IMR-90 (cell line): ENCODE measurements around the gene BSPRY. TPM values are rescaled to one million over a fixed set of nuclear protein-coding genes. Genes with fewer than 3 reads are reported as not detected.
A peak's percentile ranks its signal among the peaks of the same experiment; 100 is the strongest.

Source experiments
- ATAC-seq: fragments of 200-7000 bp; cut with Tn5 transposase; 2 replicates; pipeline ENCODE4 v1.9.1; 2020; ENCODE audit warnings: low read depth, mild to moderate bottlenecking, moderate library complexity
- BruUV-seq: library from RNA; stranded (reverse); fragments of 400-500 nt; replicated peaks from 2 replicates; lab custom pipeline; 2021; lab: Mats Ljungman, UMichigan
- CTCF ChIA-PET: fragments of 300-600 bp; formaldehyde crosslinking; extraction: SDS; loops from one replicate; lab custom pipeline; 2021; ENCODE audit warnings: antibody characterized with exemption; lab: Yijun Ruan, JAX
- POLR2A ChIA-PET: fragments of 300-600 bp; sonication (Branson Sonifier 250); formaldehyde crosslinking; loops from one replicate; lab custom pipeline; 2022; ENCODE audit warnings: antibody characterized with exemption; ENCODE audit not compliant: unreplicated experiment; lab: Charles Lee
- DNase-seq: peaks from one replicate; pipeline ENCODE4 v3.0.0; 2013
- H2AFZ ChIP-seq: replicated peaks from 2 replicates; pipeline ENCODE3; 2013; ENCODE audit warnings: low read length, mild to moderate bottlenecking; ENCODE audit not compliant: poor library complexity
- H2AK5ac ChIP-seq: 2 replicates; pipeline ENCODE4 v1.6.1; 2013; ENCODE audit warnings: low read depth, low read length, inconsistent platforms
- H2AK9ac ChIP-seq: replicated peaks from 2 replicates; pipeline ENCODE3; 2013; ENCODE audit warnings: mild to moderate bottlenecking, low read depth, low read length, moderate library complexity; ENCODE audit not compliant: poor library complexity
- H2BK120ac ChIP-seq: 2 replicates; pipeline ENCODE4 v1.6.1; 2013; ENCODE audit warnings: low read depth, low read length, inconsistent platforms
- H2BK15ac ChIP-seq: 3 replicates; pipeline ENCODE4 v1.6.1; 2013; ENCODE audit warnings: low read depth, low read length, inconsistent platforms
- H2BK20ac ChIP-seq: 2 replicates; pipeline ENCODE4 v1.6.1; 2013; ENCODE audit warnings: low read depth, mild to moderate bottlenecking, inconsistent platforms, low read length, moderate library complexity
- H2BK5ac ChIP-seq: 2 replicates; pipeline ENCODE4 v1.6.1; 2013; ENCODE audit warnings: mild to moderate bottlenecking, low read depth, low read length, inconsistent platforms; ENCODE audit not compliant: poor library complexity, severe bottlenecking
- H3K14ac ChIP-seq: replicated peaks from 2 replicates; pipeline ENCODE4 v1.6.1; 2013; ENCODE audit warnings: low read depth, low read length, inconsistent platforms
- H3K18ac ChIP-seq: 2 replicates; pipeline ENCODE4 v1.6.1; 2013; ENCODE audit warnings: low read depth, low read length, control low read depth
- H3K23ac ChIP-seq: 2 replicates; pipeline ENCODE4 v1.6.1; 2013; ENCODE audit warnings: low read depth, low read length, inconsistent platforms
- H3K27ac ChIP-seq: 2 replicates; pipeline ENCODE4 v1.5.1; 2013; ENCODE audit warnings: mild to moderate bottlenecking, control low read depth, low read length; ENCODE audit not compliant: insufficient read depth
- H3K27me3 ChIP-seq: 2 replicates; pipeline ENCODE4 v1.6.1; 2013; ENCODE audit warnings: low read length; ENCODE audit not compliant: control insufficient read depth, insufficient read depth
- H3K36me3 ChIP-seq: 2 replicates; pipeline ENCODE4 v1.6.1; 2013; ENCODE audit warnings: low read length, mixed read lengths; ENCODE audit not compliant: control insufficient read depth, insufficient read depth
- H3K4ac ChIP-seq: 2 replicates; pipeline ENCODE4 v1.6.1; 2013; ENCODE audit warnings: low read depth, low read length, inconsistent platforms
- H3K4me1 ChIP-seq: 2 replicates; pipeline ENCODE4 v1.6.1; 2013; ENCODE audit warnings: low read length, mixed read lengths; ENCODE audit not compliant: control insufficient read depth, insufficient read depth
- H3K4me2 ChIP-seq: 2 replicates; pipeline ENCODE4 v1.6.1; 2013; ENCODE audit warnings: low read depth, mild to moderate bottlenecking, control low read depth, low read length, moderate library complexity
- H3K4me3 ChIP-seq: 2 replicates; pipeline ENCODE4 v1.5.1; 2013; ENCODE audit warnings: low read depth, mild to moderate bottlenecking, control low read depth, low read length, moderate library complexity; ENCODE audit not compliant: insufficient read depth
- H3K56ac ChIP-seq: 2 replicates; pipeline ENCODE4 v1.6.1; 2013; ENCODE audit warnings: low read length, inconsistent platforms; ENCODE audit not compliant: insufficient read depth; ENCODE audit errors: extremely low read depth
- H3K79me1 ChIP-seq, 2 experiments: 2 replicates each; pipeline ENCODE4 v1.6.1; 2013; ENCODE audit warnings: low read length in 2 of 2, inconsistent platforms in 1 of 2, low read depth in 1 of 2
- H3K9ac ChIP-seq: 2 replicates; pipeline ENCODE4 v1.6.1; 2013; ENCODE audit warnings: low read depth, low read length, control low read depth
- H3K9me1 ChIP-seq: 2 replicates; pipeline ENCODE4 v1.6.1; 2013; ENCODE audit warnings: low read length, inconsistent platforms; ENCODE audit not compliant: insufficient read depth
- H3K9me3 ChIP-seq: 2 replicates; pipeline ENCODE4 v1.6.1; 2013; ENCODE audit warnings: low read length; ENCODE audit not compliant: control insufficient read depth, insufficient read depth
- H4K20me1 ChIP-seq: 2 replicates; pipeline ENCODE4 v1.6.1; 2013; ENCODE audit warnings: low read length, inconsistent platforms; ENCODE audit not compliant: insufficient read depth
- H4K5ac ChIP-seq: 2 replicates; pipeline ENCODE4 v1.6.1; 2013; ENCODE audit warnings: mild to moderate bottlenecking, low read depth, low read length, control low read depth
- H4K8ac ChIP-seq, 2 experiments: 2 replicates each; pipeline ENCODE4 v1.6.1; 2013; ENCODE audit warnings: low read depth in 2 of 2, low read length in 2 of 2, control low read depth in 1 of 2, inconsistent platforms in 1 of 2
- H4K91ac ChIP-seq: 2 replicates; pipeline ENCODE4 v1.6.1; 2013; ENCODE audit warnings: low read depth, low read length, inconsistent platforms; ENCODE audit not compliant: insufficient read depth
- BHLHE40 ChIP-seq: fragments of 150-350 bp; IDR thresholded peaks from 2 replicates; pipeline ENCODE4 v1.6.1; 2016; ENCODE audit warnings: mild to moderate bottlenecking, low read depth, low read length
- MAFK ChIP-seq: IDR thresholded peaks from 2 replicates; pipeline ENCODE4 v1.6.1; 2012; ENCODE audit warnings: low read depth, low read length, improper control_type of control experiment
- MXI1 ChIP-seq: IDR thresholded peaks from 2 replicates; pipeline ENCODE4 v1.6.1; 2012; ENCODE audit warnings: low read depth, mild to moderate bottlenecking, low read length, moderate library complexity, borderline replicate concordance
- POLR2A ChIP-seq: IDR thresholded peaks from 2 replicates; pipeline ENCODE4 v1.6.1; 2012; ENCODE audit warnings: mild to moderate bottlenecking, low read depth, low read length
- RFX5 ChIP-seq: IDR thresholded peaks from 2 replicates; pipeline ENCODE4 v1.8.0; 2012; ENCODE audit warnings: low read depth, mild to moderate bottlenecking, low read length, moderate library complexity
- WGBS, 2 experiments: methylation state at CpG; one replicate each; pipeline versions ENCODE4 v1.1.5 to v1.1.7; 2013; ENCODE audit warnings: missing lambda C conversion rate in 2 of 2; ENCODE audit not compliant: insufficient read length in 1 of 2; ENCODE audit errors: extremely low coverage in 2 of 2; 5-methylcytosine and 5-hydroxymethylcytosine counted together
- dilution Hi-C: fragments of 300-500 bp; cut with HindIII; formaldehyde crosslinking; loops from one replicate; pipeline ENCODE4 v1.14.3; 2018; ENCODE audit warnings: low sequenced_read_pairs; ENCODE audit not compliant: unreplicated experiment
- in situ Hi-C: fragments of 300-500 bp; cut with MboI; formaldehyde crosslinking; loops from 3 replicates; pipeline ENCODE4 v1.14.3; 2019; ENCODE audit warnings: low sequenced_read_pairs, inconsistent platforms, mixed read lengths
- intact Hi-C: fragments of 100-400 bp; cut with micrococcal nuclease; formaldehyde crosslinking; loops from 2 replicates; pipeline ENCODE4 v1.10.0; 2022
- polyA plus RNA-seq, 3 experiments: library from polyadenylated mRNA; depleted of rRNA; stranded (reverse); fragments of >200 nt; gene quantifications; 2 replicates each; pipeline ENCODE4 v1.2.3, GENCODE V29; 2012; ENCODE audit warnings: low replicate concordance in 1 of 3
- total RNA-seq: library from RNA; depleted of rRNA; stranded (reverse); fragments of >200 nt; gene quantifications from 2 replicates; pipeline ENCODE4 v1.2.3, GENCODE V29; 2012
- TF ChIP-seq, protein P1 (sequence below): conservative IDR thresholded peaks from 2 replicates; pipeline ENCODE4 v1.5.1; 2012; ENCODE audit warnings: mild to moderate bottlenecking, low read depth, low read length, improper control_type of control experiment

The BSPRY gene
- total and polyA plus RNA-seq, 2 of the 4 experiments (the other 2 are of a cell fraction) = not detected

DNA sequence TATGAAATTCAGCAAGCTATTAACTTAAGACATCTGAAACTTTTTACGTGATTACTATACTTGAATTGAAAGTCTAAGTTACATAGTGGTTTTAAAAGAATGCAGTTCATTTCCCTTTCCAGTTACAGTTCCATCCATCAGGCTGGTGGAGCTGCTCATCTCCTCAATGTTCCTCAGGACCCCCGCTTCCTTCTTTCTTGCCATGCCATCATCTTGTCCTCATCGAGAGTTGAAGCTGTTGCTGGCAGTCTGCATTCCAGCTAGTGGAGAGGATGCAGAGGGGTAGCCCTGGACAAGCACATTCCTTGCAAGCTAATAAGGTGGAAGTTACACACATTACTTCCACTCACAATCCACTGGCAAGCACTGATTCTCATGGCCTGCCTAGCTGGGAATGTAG is 37.4 kb upstream of the BSPRY start:
- BruUV-seq = no TSS peak
- no CpG with 5 or more reads among the region's 3 CpGs for WGBS, 2 experiments
- Histone ChIP-seq H3K4ac (no peak overlapping the region), H2AK5ac (no peak overlapping the region), H3K4me2 (no peak overlapping the region), H4K5ac (no peak overlapping the region), H3K4me1 (no peaks in the 10 kb centered on the region), H3K56ac (no peak overlapping the region), H4K91ac (no peak overlapping the region), H3K9me1 (no peaks in the 10 kb centered on the region), H2BK15ac (no peak overlapping the region), H3K23ac (no peak overlapping the region), H3K18ac (no peak overlapping the region), H3K9ac (no peak overlapping the region), H4K20me1 (no peaks in the 10 kb centered on the region), H3K36me3 (no peaks in the 10 kb centered on the region), H2AFZ (peak overlapping the region; percentile 33), H2BK5ac (no peak overlapping the region), H2BK120ac (no peak overlapping the region), H3K4me3 (no peak overlapping the region), H3K9me3 (peaks cover 2% of the 10 kb centered on the region; the same call in 1 of the 2 replicates), H3K27me3 (peaks cover 12% of the 10 kb centered on the region; the same call in 1 of the 2 replicates), H2BK20ac (no peak overlapping the region), H3K79me1 (no peaks in the 10 kb centered on the region), H2AK9ac (no peak overlapping the region), H3K14ac (no peak overlapping the region), H4K8ac (no peak overlapping the region), H3K27ac (no peak overlapping the region)
- dilution Hi-C loops (no loop called here), intact Hi-C loops (no loop called here), in situ Hi-C loops (no loop called here)
- TF ChIP-seq MXI1 (no peak), MAFK (no peak), POLR2A (no peak), BHLHE40 (no peak), RFX5 (no peak)
- TF ChIP-seq, protein P1, sequence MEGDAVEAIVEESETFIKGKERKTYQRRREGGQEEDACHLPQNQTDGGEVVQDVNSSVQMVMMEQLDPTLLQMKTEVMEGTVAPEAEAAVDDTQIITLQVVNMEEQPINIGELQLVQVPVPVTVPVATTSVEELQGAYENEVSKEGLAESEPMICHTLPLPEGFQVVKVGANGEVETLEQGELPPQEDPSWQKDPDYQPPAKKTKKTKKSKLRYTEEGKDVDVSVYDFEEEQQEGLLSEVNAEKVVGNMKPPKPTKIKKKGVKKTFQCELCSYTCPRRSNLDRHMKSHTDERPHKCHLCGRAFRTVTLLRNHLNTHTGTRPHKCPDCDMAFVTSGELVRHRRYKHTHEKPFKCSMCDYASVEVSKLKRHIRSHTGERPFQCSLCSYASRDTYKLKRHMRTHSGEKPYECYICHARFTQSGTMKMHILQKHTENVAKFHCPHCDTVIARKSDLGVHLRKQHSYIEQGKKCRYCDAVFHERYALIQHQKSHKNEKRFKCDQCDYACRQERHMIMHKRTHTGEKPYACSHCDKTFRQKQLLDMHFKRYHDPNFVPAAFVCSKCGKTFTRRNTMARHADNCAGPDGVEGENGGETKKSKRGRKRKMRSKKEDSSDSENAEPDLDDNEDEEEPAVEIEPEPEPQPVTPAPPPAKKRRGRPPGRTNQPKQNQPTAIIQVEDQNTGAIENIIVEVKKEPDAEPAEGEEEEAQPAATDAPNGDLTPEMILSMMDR = no peak
- ChIA-PET POLR2A (no interaction called here), CTCF (no interaction called here)
- DNase-seq = no peak
- ATAC-seq = no peak
